NCI-H146 treated with DMSO at 0.1 percent for 48 hours (cell line): ENCODE results near the gene RAP1GAP2.

Source experiments
- DNase-seq: peaks from one replicate; lab custom pipeline; 2025; ENCODE audit not compliant: unreplicated experiment; lab: John Stamatoyannopoulos, UW

Gene RAP1GAP2

DNA sequence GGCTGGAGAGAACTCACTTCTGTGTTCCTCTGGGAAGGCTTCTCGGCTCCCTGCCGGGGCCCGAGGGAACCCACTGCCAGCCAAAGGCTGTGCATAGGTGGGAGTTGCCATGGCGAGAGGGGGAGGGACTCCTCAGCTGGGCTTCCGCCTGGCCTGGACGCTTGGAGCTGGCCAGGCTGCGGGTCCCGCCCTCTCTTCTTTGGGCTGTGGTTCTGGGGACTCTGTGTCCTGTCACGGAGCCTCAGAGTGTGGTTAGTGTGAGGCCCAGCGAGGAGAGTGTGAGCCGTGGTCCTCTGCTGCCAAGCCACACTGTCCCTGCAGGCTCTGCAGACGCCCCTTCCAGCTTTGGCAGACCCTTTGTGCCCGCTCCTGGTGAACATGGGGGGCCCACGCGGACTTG lies 144.1 kb downstream of the RAP1GAP2 start:
- no peak for DNase-seq

- no peak for DNase-seq
Measured at GRCh38 chr17:2943981-2944380, 147.7 kb downstream of the RAP1GAP2 start.

- DNase-seq: no peak
Measured at GRCh38 chr17:2945299-2945698, 149.1 kb downstream of the RAP1GAP2 start.

GRCh38 chr17:2946144-2946543 lies 149.9 kb downstream of the RAP1GAP2 start:
- no peak for DNase-seq

- DNase-seq: no peak
Measured at GRCh38 chr17:2947588-2947950, 151.3 kb downstream of the RAP1GAP2 start.

DNA sequence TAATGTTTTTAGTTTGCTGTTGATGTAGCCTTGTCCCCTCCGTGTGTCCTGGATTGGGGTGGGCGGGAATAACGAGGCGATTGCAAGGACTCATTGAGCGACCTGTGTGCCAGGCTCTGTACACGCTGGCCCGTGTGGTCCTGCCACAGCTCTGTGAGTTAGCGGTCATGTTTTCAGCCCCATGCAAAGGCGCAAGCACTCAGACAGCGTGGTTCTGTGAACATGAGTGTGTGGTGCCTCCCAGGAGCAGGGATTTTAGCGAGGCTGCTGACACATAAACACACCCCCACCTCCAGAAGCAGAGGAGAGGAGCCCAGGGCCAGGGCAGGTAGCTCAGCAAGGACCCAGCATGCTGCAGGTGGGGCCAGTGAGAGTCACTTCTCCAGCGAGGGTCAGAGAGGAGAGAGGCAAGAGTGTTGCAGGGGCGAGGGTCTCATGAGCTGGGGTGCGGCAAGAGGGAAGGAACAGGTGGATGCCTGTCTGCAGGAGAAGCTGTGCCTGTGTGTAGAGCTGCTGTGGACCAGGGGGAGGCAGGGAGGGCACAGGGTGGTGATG lies 151.8 kb downstream of the RAP1GAP2 start:
- DNase-seq: no peak

- DNase-seq: no peak
Measured at GRCh38 chr17:2948721-2949468, 152.7 kb downstream of the RAP1GAP2 start.

GRCh38 chr17:2949469-2950044 lies 153.3 kb downstream of the RAP1GAP2 start:
- DNase-seq: no peak

- no peak for DNase-seq
Measured at GRCh38 chr17:2950846-2951245, 154.6 kb downstream of the RAP1GAP2 start.

DNA sequence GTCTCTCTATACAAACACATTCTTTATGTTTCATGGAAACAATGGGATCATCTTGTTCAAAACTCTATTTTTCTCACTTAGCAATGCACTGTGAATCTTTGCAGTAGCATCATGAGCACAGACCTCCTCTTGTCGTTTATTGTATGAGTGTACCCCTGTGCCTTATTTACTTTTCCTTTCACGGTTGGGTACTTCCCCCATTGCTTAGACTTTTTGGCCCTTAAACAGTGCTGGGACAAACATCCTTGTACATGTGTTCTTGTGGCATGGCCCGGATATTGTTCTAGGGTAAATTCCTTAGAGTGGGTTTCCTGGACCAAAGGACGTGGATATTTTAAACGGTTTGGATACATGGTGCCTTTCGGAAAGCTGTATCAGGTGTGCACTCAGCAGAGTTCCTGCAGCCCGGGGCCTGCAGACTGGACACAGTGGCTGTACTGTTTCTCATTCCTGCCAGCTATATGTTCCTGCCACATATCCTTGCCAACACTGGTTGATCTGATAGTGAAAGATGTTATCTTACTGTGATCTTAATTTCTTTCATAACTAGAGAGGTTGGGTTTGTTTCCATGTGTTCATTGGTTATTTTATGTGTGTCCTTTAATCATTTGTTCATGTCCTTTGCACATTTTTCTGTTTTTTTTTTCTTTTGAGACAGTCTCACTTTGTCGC lies 156.1 kb downstream of the RAP1GAP2 start:
- DNase-seq: no peak

DNA sequence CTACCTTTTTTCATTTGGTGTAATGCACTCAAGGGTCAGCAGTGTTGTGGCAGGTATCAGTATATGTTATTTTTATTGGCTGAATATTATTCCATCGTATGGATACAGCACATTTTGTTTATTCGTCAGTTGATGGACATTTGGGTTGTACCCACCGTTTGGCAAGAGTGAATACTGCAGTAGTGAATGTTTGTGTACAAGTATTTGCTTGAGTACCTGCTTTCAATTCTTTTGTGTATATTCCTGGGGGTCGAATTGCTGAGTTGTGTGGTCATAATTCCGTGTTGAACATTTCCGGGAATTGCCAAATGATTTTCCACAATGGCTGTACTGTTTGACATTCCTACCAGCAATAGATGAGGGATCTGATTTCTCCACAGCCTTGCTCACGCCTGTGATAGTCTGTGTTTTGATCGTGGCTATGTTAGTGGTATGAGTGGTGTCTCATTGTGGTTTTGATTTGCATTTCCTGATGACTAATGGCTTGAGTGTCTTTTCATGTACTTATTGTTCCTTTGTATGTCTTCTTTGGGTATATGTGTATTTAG lies 158.7 kb downstream of the RAP1GAP2 start:
- no peak for DNase-seq

GRCh38 chr17:2955931-2956582 lies 159.8 kb downstream of the RAP1GAP2 start:
- no peak for DNase-seq

GRCh38 chr17:2957631-2958286 lies 161.5 kb downstream of the RAP1GAP2 start:
- no peak for DNase-seq

- no peak for DNase-seq
Measured at GRCh38 chr17:2958706-2959222, 162.5 kb downstream of the RAP1GAP2 start.

DNA sequence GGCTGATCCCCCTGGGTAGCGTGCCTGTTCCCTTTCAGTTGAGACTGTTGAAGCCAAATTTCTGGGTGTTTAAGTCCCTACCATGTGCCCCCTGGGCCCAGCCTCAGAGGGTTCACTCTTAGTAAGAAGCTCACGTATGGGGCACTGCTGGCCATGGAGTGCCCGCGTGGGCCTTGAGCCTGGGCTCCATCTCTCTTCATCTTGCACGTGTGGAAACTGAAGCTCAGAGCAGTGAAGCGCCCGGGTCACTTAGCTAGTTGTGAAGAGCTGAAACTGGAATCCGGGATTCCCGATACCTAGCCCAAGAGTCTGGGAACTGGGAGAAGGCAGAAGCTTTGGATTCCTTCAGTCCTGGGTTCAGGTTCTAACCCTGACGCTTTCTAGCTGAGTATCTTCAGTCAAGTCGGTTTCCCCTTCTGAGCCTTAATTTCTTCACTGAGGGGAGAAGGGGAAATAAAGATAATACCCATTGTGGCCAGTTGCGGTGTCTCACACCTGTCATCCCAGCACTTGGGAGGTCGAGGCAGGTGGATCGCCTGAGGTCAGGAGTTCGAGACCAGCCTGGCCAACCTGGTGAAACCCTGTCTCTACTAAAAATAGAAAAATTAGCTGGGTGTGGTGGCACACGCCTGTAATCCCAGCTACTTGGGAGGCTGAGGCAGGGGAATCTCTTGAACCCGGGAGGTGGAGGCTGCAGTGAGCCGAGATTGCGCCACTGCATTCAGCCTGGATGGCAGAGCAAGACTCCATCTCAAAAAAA lies 163.3 kb downstream of the RAP1GAP2 start:
- no peak for DNase-seq

DNA sequence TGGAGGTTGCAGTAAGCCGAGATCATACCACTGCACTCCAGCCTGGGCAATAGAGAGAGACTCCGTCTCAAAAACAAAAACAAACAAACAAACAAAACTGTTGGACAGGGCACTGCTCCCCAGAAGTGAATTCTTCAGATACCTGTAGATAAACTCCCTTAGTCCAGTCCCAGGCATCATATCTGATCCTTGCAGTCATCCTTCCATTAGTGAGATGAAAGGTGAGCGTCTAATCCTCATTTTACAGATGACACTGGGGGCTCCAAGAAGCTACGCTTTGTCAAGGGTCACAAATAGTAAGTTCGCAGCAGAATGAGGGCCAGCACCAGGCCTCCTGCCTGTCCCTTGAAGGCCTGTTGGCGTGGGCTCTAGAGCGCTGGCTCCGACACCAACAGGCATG lies 165.2 kb downstream of the RAP1GAP2 start:
- DNase-seq: no peak

GRCh38 chr17:2962236-2962635 lies 166.0 kb downstream of the RAP1GAP2 start:
- no peak for DNase-seq

DNA sequence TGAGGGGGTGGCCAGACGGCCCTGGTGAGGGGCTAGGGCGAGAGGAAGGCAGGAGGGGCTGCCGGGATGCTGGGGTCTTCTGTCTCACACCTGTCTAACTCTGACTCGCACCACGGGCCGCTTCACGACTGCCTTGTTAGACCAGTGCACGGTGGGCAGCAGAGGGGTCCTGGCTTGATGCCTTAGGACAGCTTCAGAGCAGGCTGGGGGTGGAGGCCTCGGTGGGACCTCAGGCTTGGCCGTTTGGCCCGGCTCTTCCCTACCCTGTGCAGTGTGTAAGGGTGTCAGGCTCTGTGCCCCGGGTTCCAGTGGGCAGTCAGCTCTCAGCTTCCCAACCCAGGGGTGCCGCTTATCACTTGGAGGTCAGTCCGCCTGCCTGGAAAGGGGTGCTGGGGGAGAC lies 166.5 kb downstream of the RAP1GAP2 start:
- DNase-seq: no peak

DNA sequence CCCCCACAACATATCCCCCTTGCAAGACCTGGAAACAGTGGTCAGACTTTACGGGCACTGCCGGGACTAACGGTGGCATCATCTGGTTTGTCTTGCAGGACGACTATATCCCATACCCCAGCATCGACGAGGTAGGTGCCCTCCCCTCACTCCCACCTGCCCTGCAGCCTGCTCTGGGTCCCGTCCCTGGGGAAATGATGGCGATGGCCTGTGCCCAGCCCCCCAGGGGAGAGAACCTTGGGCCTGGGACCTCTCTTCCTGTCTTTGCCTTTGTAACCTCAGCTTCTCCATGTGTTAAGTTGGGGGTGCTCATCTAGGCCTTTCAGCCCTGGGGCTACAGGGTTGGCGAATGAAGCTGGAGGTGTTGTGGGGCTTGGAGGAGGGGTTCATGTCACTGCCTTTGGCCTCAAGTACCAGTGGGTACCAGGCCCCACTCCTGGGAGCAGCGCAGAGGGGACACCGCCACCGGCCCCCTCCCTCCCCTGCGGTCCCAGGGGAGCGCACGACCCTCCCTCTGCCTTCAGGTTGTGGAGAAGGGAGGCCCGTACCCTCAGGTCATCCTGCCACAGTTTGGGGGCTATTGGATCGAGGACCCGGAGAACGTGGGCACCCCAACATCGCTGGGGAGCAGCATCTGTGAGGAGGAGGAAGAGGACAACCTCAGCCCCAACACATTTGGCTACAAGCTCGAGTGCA lies 167.2 kb downstream of the RAP1GAP2 start:
- DNase-seq: no peak
